Measurements from ENCODE around the gene TCF25.
"Not testable (repeated sequence)": the region's sequence is repeated elsewhere in the genome, so short reads cannot be mapped to it uniquely, and the experiment has no call there.

The TCF25 gene

DNA sequence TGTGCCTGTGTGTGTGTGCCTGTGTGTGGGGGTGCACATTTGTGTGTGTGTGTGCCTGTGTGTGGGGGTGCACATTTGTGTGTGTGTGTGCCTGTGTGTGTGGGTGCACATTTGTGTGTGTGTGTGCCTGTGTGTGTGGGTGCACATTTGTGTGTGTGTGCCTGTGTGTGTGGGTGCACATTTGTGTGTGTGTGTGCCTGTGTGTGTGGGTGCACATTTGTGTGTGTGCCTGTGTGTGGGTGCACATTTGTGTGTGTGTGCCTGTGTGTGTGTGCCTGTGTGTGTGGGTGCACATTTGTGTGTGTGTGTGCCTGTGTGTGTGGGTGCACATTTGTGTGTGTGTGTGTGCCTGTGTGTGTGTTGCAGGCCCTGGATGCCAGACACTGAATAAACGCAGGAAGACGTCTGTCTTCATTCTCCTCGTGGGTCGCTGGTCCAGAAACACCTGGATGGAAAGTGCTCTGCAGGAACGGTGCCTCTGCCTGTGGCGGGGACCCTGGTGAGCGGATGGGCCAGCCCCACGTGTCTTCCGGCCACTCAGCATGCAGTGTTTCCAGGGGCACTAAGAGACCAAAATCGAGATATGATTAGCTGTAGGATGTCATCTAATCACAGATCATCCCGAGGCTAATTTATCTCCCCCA, 41.4 kb downstream of the TCF25 start:
- peaks cover 17% of the 10 kb centered on the region for H3K4me1 ChIP-seq (ENCODE audit: control insufficient read depth, insufficient read depth, low read length, unreplicated experiment)
- H3K36me3 ChIP-seq (ENCODE audit: insufficient read depth, low read length); H3K79me2 ChIP-seq (ENCODE audit: control insufficient read depth, insufficient read depth, low read length, unreplicated experiment); H3K27me3 ChIP-seq (ENCODE audit: insufficient read depth, low read length); H3K27ac ChIP-seq (ENCODE audit: low read depth, low read length); H2AFZ ChIP-seq (ENCODE audit: low read length, unreplicated experiment); H3K4me3 ChIP-seq (ENCODE audit: low read depth, low read length): not testable (repeated sequence)

DNA sequence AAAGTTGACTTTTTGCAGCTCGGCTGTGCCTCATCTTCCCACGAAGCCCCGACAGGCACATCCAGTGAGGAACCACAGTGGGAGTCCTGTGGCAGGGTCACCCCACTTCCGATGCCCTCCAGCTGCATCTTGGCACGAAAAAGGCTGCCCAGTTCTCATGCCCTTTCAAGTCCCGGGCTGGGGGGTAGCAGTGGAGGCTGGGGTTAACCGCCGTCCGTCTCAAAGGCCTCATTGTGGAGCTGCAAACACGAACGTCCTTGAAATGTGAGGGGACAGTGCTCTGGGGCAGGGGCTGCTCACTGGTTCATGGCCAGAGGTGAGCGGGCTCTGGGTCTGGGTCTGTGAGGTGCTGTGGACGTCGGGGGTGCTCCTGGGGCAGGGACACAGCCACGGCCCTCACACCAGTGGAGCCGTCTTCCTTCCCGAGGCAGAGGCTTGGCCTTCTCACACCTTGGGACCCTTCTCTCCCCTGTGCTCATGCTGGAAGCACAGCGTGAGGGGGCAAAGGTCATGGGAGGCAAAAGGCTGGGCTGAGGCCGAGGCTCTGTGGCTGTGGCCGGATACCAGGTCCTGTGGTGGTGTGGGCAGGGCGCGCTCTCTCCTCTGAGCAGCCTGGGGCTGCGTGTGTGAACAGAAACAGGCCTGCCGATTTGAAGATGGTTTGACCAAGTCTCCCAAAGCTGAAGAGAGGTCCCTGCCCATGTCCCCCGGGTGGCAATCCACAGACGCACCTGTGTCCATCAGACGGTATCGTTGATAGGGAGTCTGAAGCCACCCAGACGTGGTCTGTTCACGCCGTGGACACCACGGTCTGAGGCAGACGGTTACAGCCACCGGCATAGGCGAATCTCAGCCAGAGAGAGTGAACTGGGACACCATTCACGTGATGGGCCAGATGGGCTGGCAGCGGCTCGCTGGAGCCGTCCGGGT, 42.2 kb downstream of the TCF25 start:
- Histone ChIP-seq H2AFZ (ENCODE audit: low read length, unreplicated experiment) (no peak overlapping the region), H3K4me1 (ENCODE audit: control insufficient read depth, insufficient read depth, low read length, unreplicated experiment) (peaks cover 25% of the 10 kb centered on the region), H3K79me2 (ENCODE audit: control insufficient read depth, insufficient read depth, low read length, unreplicated experiment) (peaks cover 6% of the 10 kb centered on the region), H3K27ac (ENCODE audit: low read depth, low read length) (no peak overlapping the region), H3K36me3 (ENCODE audit: insufficient read depth, low read length) (peaks cover 6% of the 10 kb centered on the region; the same call in 1 of the 2 replicates), H3K27me3 (ENCODE audit: insufficient read depth, low read length) (no peaks in the 10 kb centered on the region), H3K4me3 (ENCODE audit: low read depth, low read length) (no peak overlapping the region)

GRCh38 chr16:89917773-89918452, 44.5 kb downstream of the TCF25 start:
- peaks cover 6% of the 10 kb centered on the region for H3K79me2 ChIP-seq (ENCODE audit: control insufficient read depth, insufficient read depth, low read length, unreplicated experiment)
- H3K36me3 ChIP-seq (ENCODE audit: insufficient read depth, low read length) = peaks cover 6% of the 10 kb centered on the region; the same call in 1 of the 2 replicates
- H2AFZ ChIP-seq (ENCODE audit: low read length, unreplicated experiment) = peak overlapping the region; percentile 6
- H3K27me3 ChIP-seq (ENCODE audit: insufficient read depth, low read length) = no peaks in the 10 kb centered on the region
- peak overlapping the region; percentile 66 for H3K27ac ChIP-seq (ENCODE audit: low read depth, low read length)
- H3K4me1 ChIP-seq (ENCODE audit: control insufficient read depth, insufficient read depth, low read length, unreplicated experiment) = peaks cover 36% of the 10 kb centered on the region
- H3K4me3 ChIP-seq (ENCODE audit: low read depth, low read length) = peak overlapping the region; percentile 67

- H3K4me1 ChIP-seq (ENCODE audit: control insufficient read depth, insufficient read depth, low read length, unreplicated experiment) = peaks cover 36% of the 10 kb centered on the region
- peak within 1 kb of the TSS; percentile 67 for H3K4me3 ChIP-seq (ENCODE audit: low read depth, low read length)
- H3K36me3 ChIP-seq (ENCODE audit: insufficient read depth, low read length) = no peaks in the 10 kb centered on the region; the same call in 1 of the 2 replicates
- H3K27me3 ChIP-seq (ENCODE audit: insufficient read depth, low read length) = no peaks in the 10 kb centered on the region
- peak within 1 kb of the TSS; percentile 6 for H2AFZ ChIP-seq (ENCODE audit: low read length, unreplicated experiment)
- H3K79me2 ChIP-seq (ENCODE audit: control insufficient read depth, insufficient read depth, low read length, unreplicated experiment) = peaks cover 9% of the 10 kb centered on the region
- peak within 1 kb of the TSS; percentile 66 for H3K27ac ChIP-seq (ENCODE audit: low read depth, low read length)
Measured at GRCh38 chr16:89918453-89919347, 45.3 kb downstream of the TCF25 start, which contains the start of gene MC1R. MC1R (plus strand) TSS chr16:89918862; CDS start chr16:89919259, 397 bp downstream.

- H3K36me3 ChIP-seq (ENCODE audit: insufficient read depth, low read length) = no peaks in the 10 kb centered on the region
- H3K4me1 ChIP-seq (ENCODE audit: control insufficient read depth, insufficient read depth, low read length, unreplicated experiment) = peaks cover 43% of the 10 kb centered on the region
- H3K79me2 ChIP-seq (ENCODE audit: control insufficient read depth, insufficient read depth, low read length, unreplicated experiment) = peaks cover 20% of the 10 kb centered on the region
- H3K4me3 ChIP-seq (ENCODE audit: low read depth, low read length) = no peak overlapping the region
- no peaks in the 10 kb centered on the region for H3K27me3 ChIP-seq (ENCODE audit: insufficient read depth, low read length)
- peak overlapping the region; percentile 92 for H3K27ac ChIP-seq (ENCODE audit: low read depth, low read length)
- no peak overlapping the region for H2AFZ ChIP-seq (ENCODE audit: low read length, unreplicated experiment)
Measured at GRCh38 chr16:89919535-89920406, 46.4 kb downstream of the TCF25 start.

- Histone ChIP-seq H3K79me2 (ENCODE audit: control insufficient read depth, insufficient read depth, low read length, unreplicated experiment) (peaks cover 24% of the 10 kb centered on the region), H3K4me3 (ENCODE audit: low read depth, low read length) (peak overlapping the region; percentile 94; the same call in 1 of the 2 replicates), H2AFZ (ENCODE audit: low read length, unreplicated experiment) (no peak overlapping the region), H3K36me3 (ENCODE audit: insufficient read depth, low read length) (no peaks in the 10 kb centered on the region), H3K27me3 (ENCODE audit: insufficient read depth, low read length) (no peaks in the 10 kb centered on the region), H3K4me1 (ENCODE audit: control insufficient read depth, insufficient read depth, low read length, unreplicated experiment) (peaks cover 50% of the 10 kb centered on the region), H3K27ac (ENCODE audit: low read depth, low read length) (peak overlapping the region; percentile 92)
Measured at GRCh38 chr16:89920723-89921122, 47.3 kb downstream of the TCF25 start.

GRCh38 chr16:89921131-89921701, 47.8 kb downstream of the TCF25 start:
- Histone ChIP-seq H3K36me3 (ENCODE audit: insufficient read depth, low read length) (no peaks in the 10 kb centered on the region), H3K27ac (ENCODE audit: low read depth, low read length) (peak overlapping the region; percentile 92), H2AFZ (ENCODE audit: low read length, unreplicated experiment) (no peak overlapping the region)

GRCh38 chr16:89921702-89922476, 48.5 kb downstream of the TCF25 start:
- Histone ChIP-seq H3K79me2 (ENCODE audit: control insufficient read depth, insufficient read depth, low read length, unreplicated experiment) (peaks cover 27% of the 10 kb centered on the region), H3K36me3 (ENCODE audit: insufficient read depth, low read length) (no peaks in the 10 kb centered on the region), H3K27me3 (ENCODE audit: insufficient read depth, low read length) (no peaks in the 10 kb centered on the region), H3K27ac (ENCODE audit: low read depth, low read length) (peak overlapping the region; percentile 92), H3K4me1 (ENCODE audit: control insufficient read depth, insufficient read depth, low read length, unreplicated experiment) (peaks cover 50% of the 10 kb centered on the region), H3K4me3 (ENCODE audit: low read depth, low read length) (peak overlapping the region; percentile 94), H2AFZ (ENCODE audit: low read length, unreplicated experiment) (no peak overlapping the region)

More at GRCh38 chr16:89921131-89921701, 47.8 kb downstream of the TCF25 start:
- Histone ChIP-seq H3K27me3 (ENCODE audit: insufficient read depth, low read length) (no peaks in the 10 kb centered on the region), H3K79me2 (ENCODE audit: control insufficient read depth, insufficient read depth, low read length, unreplicated experiment) (peaks cover 27% of the 10 kb centered on the region), H3K4me3 (ENCODE audit: low read depth, low read length) (peak overlapping the region; percentile 94), H3K4me1 (ENCODE audit: control insufficient read depth, insufficient read depth, low read length, unreplicated experiment) (peaks cover 50% of the 10 kb centered on the region)

Measured in ACC112 (cell line).